Liver (tissue), 9 donors: ENCODE measurements around the gene CLASRP. TPM values are rescaled to one million over a fixed set of nuclear protein-coding genes. Genes with fewer than 3 reads are reported as not detected.

Experiments
- DNase-seq: peaks from one replicate; pipeline ENCODE4 v3.0.0-alpha.2; 2017; ENCODE audit warnings: low spot score
- H3K27ac ChIP-seq, 2 donors: one replicate each; pipeline ENCODE4 v1.7.0; 2013; ENCODE audit warnings: inconsistent platforms in 2 of 2, low read length in 2 of 2, control low read depth in 1 of 2, low read depth in 1 of 2, mild to moderate bottlenecking in 1 of 2
- H3K27me3 ChIP-seq, 4 donors: one replicate each; pipeline versions ENCODE4 v1.6.1 to v1.7.0; 2013; ENCODE audit warnings: low read length in 3 of 4, inconsistent platforms in 1 of 4, mild to moderate bottlenecking in 1 of 4, moderate library complexity in 1 of 4; ENCODE audit not compliant: control insufficient read depth in 4 of 4, insufficient read depth in 4 of 4
- H3K36me3 ChIP-seq, 4 donors: one replicate each; pipeline versions ENCODE4 v1.6.1 to v1.7.0; 2013; ENCODE audit warnings: low read length in 3 of 4, mild to moderate bottlenecking in 3 of 4, low read depth in 1 of 4, moderate library complexity in 1 of 4; ENCODE audit not compliant: control insufficient read depth in 4 of 4, insufficient read depth in 3 of 4
- H3K4me1 ChIP-seq, 4 donors: one replicate each; pipeline versions ENCODE4 v1.6.1 to v1.7.0; 2013; ENCODE audit warnings: low read length in 3 of 4, mild to moderate bottlenecking in 3 of 4, moderate library complexity in 1 of 4; ENCODE audit not compliant: control insufficient read depth in 4 of 4, insufficient read depth in 4 of 4
- H3K4me3 ChIP-seq, 3 donors: one replicate each; pipeline versions ENCODE4 v1.6.1 to v1.7.0; 2013; ENCODE audit warnings: low read length in 3 of 3, control low read depth in 1 of 3, low read depth in 1 of 3, mild to moderate bottlenecking in 1 of 3
- H3K9ac ChIP-seq, 2 donors: one replicate each; pipeline ENCODE4 v1.7.0; 2013; ENCODE audit warnings: low read length in 2 of 2, mild to moderate bottlenecking in 2 of 2, moderate library complexity in 2 of 2, control low read depth in 1 of 2, low read depth in 1 of 2
- H3K9me3 ChIP-seq, 4 donors: one replicate each; pipeline versions ENCODE4 v1.6.1 to v1.7.0; 2013; ENCODE audit warnings: low read length in 3 of 4; ENCODE audit not compliant: control insufficient read depth in 4 of 4
- CTCF ChIP-seq: fragments of 150-350 bp; IDR thresholded peaks from 2 replicates; pipeline ENCODE4 v1.5.1; 2017; ENCODE audit warnings: improper control_type of control experiment, low read depth, low read length; ENCODE audit not compliant: missing input control
- EGR1 ChIP-seq, 2 donors: IDR thresholded peaks; 2 replicates each; pipeline ENCODE4 v1.6.1; 2016 to 2018; ENCODE audit warnings: antibody characterized with exemption in 2 of 2, low read depth in 2 of 2
- FOXA1 ChIP-seq: IDR thresholded peaks from 2 replicates; pipeline ENCODE4 v1.6.1; 2016; ENCODE audit warnings: antibody characterized with exemption
- FOXA2 ChIP-seq: IDR thresholded peaks from 2 replicates; pipeline ENCODE4 v1.6.1; 2016; ENCODE audit warnings: antibody characterized with exemption
- GABPA ChIP-seq, 2 donors: IDR thresholded peaks in 1 of 2; conservative IDR thresholded peaks in 1 of 2; 2 replicates each; pipeline ENCODE4 v1.6.1; 2016; ENCODE audit warnings: antibody characterized with exemption in 2 of 2, mild to moderate bottlenecking in 1 of 2, moderate library complexity in 1 of 2
- HNF4A ChIP-seq, 2 donors: conservative IDR thresholded peaks; 2 replicates each; pipeline ENCODE4 v1.6.1; 2016; ENCODE audit warnings: antibody characterized with exemption in 2 of 2, mild to moderate bottlenecking in 2 of 2
- HNF4G ChIP-seq: IDR thresholded peaks from 2 replicates; pipeline ENCODE4 v1.6.1; 2016; ENCODE audit warnings: antibody characterized with exemption
- JUND ChIP-seq, 2 donors: IDR thresholded peaks; 2 replicates each; pipeline ENCODE4 v1.6.1; 2016; ENCODE audit warnings: antibody characterized with exemption in 2 of 2
- MAX ChIP-seq: IDR thresholded peaks from 2 replicates; pipeline ENCODE4 v1.6.1; 2016; ENCODE audit warnings: antibody characterized with exemption
- NR2F2 ChIP-seq: IDR thresholded peaks from 2 replicates; pipeline ENCODE4 v1.6.1; 2016; ENCODE audit warnings: antibody characterized with exemption
- RAD21 ChIP-seq, 2 donors: IDR thresholded peaks; 2 replicates each; pipeline ENCODE4 v1.6.1; 2016; ENCODE audit warnings: antibody characterized with exemption in 2 of 2, mild to moderate bottlenecking in 2 of 2
- RXRA ChIP-seq, 2 donors: IDR thresholded peaks; 2 replicates each; pipeline ENCODE4 v1.6.1; 2017 to 2018; ENCODE audit warnings: antibody characterized with exemption in 2 of 2, mild to moderate bottlenecking in 1 of 2
- SP1 ChIP-seq: IDR thresholded peaks from 2 replicates; pipeline ENCODE4 v1.6.1; 2018; ENCODE audit warnings: antibody characterized with exemption, mild to moderate bottlenecking
- TAF1 ChIP-seq: conservative IDR thresholded peaks from 2 replicates; pipeline ENCODE4 v1.6.1; 2016; ENCODE audit warnings: antibody characterized with exemption, mild to moderate bottlenecking
- YY1 ChIP-seq: IDR thresholded peaks from 2 replicates; pipeline ENCODE4 v1.6.1; 2016; ENCODE audit warnings: antibody characterized with exemption, mild to moderate bottlenecking
- WGBS: extraction: QIAGEN DNeasy Blood & Tissue Kit; methylation state at CpG from one replicate; pipeline ENCODE4 v1.1.7; 2013; 5-methylcytosine and 5-hydroxymethylcytosine counted together
- polyA plus RNA-seq, 2 donors: library from polyadenylated mRNA; stranded (reverse) in 1 of 2; unstranded in 1 of 2; fragments of 200-250 nt in 1 of 2; fragments of >200 nt in 1 of 2; fragmentation: Nextera tagmentation in 1 of 2; extraction: Ambion mirVana in 1 of 2; gene quantifications; one replicate each; pipeline versions ENCODE4 v1.2.1 to v1.2.3, GENCODE V29; 2013 to 2015
- total RNA-seq, 2 donors: library from RNA; depleted of rRNA; stranded (reverse); fragments of >200 nt; gene quantifications; one replicate each; pipeline ENCODE4 v1.2.3, GENCODE V29; 2014
- TF ChIP-seq, protein P1 (sequence below): IDR thresholded peaks from 2 replicates; pipeline ENCODE4 v1.6.1; 2016; ENCODE audit warnings: antibody characterized with exemption
- TF ChIP-seq, protein P2 (sequence below): IDR thresholded peaks from 2 replicates; pipeline ENCODE4 v1.6.1; 2016; ENCODE audit warnings: antibody characterized with exemption, mild to moderate bottlenecking
- TF ChIP-seq, protein P3 (sequence below): IDR thresholded peaks from 2 replicates; pipeline ENCODE4 v1.6.1; 2016; ENCODE audit warnings: antibody characterized with exemption
- donor health status: healthy.
- donor health status: healthy.
- donor health status: healthy.
- donor health status: healthy.
- donor health status: healthy.

The CLASRP gene
- total and polyA plus RNA-seq, 4 donors = 9.0 to 44.3 (median 12.8) TPM

GRCh38 chr19:45099467-45100191 is 60.8 kb downstream of the CLASRP start (continued):
- TF ChIP-seq NR2F2 (no peak), RAD21 (IDR thresholded peaks at IDR 0.05) (no peak)

DNA sequence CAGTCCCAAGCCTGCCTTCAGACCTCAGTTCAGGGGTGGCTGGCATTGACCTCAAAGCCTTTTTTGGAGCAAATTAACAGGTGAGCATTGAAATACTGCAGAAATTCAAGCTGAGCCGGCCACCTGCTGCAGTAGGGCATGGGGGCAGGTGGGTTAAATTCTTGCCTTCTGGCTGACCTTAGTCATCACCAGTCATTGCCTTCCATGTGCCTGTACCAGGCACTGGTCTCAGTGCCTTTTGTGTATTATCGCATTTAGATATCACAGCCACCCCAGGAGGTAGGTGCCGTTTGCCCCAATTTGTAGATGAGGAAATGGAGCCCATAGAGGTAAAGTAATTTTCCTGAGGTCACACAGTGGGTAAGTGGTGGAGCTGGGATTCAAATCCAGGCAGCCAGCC is 61.4 kb downstream of the CLASRP start:
- no peaks in the 10 kb centered on the region for H3K9me3 ChIP-seq
- H3K27ac ChIP-seq = no peak overlapping the region
- WGBS = 91% methylated on average over 3 of the region's 3 CpGs
- TF ChIP-seq TAF1 (no peak), JUND (IDR thresholded peaks at IDR 0.05) (no peak), YY1 (no peak), CTCF (no peak), SP1 (no peak), HNF4G (no peak), FOXA1 (no peak), GABPA (IDR thresholded peaks at IDR 0.05 in 1 of 2, conservative IDR thresholded peaks at IDR 0.05 in 1 of 2) (no peak), RXRA (IDR thresholded peaks at IDR 0.05) (no peak), RAD21 (IDR thresholded peaks at IDR 0.05) (no peak), HNF4A (conservative IDR thresholded peaks at IDR 0.05) (no peak), EGR1 (IDR thresholded peaks at IDR 0.05; ENCODE audit: low read depth in 2 of 2) (no peak), MAX (no peak), FOXA2 (no peak), NR2F2 (no peak)
- TF ChIP-seq, protein P1, sequence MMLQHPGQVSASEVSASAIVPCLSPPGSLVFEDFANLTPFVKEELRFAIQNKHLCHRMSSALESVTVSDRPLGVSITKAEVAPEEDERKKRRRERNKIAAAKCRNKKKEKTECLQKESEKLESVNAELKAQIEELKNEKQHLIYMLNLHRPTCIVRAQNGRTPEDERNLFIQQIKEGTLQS = no peak
- TF ChIP-seq, protein P2, sequence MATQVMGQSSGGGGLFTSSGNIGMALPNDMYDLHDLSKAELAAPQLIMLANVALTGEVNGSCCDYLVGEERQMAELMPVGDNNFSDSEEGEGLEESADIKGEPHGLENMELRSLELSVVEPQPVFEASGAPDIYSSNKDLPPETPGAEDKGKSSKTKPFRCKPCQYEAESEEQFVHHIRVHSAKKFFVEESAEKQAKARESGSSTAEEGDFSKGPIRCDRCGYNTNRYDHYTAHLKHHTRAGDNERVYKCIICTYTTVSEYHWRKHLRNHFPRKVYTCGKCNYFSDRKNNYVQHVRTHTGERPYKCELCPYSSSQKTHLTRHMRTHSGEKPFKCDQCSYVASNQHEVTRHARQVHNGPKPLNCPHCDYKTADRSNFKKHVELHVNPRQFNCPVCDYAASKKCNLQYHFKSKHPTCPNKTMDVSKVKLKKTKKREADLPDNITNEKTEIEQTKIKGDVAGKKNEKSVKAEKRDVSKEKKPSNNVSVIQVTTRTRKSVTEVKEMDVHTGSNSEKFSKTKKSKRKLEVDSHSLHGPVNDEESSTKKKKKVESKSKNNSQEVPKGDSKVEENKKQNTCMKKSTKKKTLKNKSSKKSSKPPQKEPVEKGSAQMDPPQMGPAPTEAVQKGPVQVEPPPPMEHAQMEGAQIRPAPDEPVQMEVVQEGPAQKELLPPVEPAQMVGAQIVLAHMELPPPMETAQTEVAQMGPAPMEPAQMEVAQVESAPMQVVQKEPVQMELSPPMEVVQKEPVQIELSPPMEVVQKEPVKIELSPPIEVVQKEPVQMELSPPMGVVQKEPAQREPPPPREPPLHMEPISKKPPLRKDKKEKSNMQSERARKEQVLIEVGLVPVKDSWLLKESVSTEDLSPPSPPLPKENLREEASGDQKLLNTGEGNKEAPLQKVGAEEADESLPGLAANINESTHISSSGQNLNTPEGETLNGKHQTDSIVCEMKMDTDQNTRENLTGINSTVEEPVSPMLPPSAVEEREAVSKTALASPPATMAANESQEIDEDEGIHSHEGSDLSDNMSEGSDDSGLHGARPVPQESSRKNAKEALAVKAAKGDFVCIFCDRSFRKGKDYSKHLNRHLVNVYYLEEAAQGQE = no peak
- TF ChIP-seq, protein P3, sequence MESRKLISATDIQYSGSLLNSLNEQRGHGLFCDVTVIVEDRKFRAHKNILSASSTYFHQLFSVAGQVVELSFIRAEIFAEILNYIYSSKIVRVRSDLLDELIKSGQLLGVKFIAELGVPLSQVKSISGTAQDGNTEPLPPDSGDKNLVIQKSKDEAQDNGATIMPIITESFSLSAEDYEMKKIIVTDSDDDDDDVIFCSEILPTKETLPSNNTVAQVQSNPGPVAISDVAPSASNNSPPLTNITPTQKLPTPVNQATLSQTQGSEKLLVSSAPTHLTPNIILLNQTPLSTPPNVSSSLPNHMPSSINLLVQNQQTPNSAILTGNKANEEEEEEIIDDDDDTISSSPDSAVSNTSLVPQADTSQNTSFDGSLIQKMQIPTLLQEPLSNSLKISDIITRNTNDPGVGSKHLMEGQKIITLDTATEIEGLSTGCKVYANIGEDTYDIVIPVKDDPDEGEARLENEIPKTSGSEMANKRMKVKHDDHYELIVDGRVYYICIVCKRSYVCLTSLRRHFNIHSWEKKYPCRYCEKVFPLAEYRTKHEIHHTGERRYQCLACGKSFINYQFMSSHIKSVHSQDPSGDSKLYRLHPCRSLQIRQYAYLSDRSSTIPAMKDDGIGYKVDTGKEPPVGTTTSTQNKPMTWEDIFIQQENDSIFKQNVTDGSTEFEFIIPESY = no peak
- no peaks in the 10 kb centered on the region for H3K27me3 ChIP-seq
- no peak for DNase-seq
- H3K4me1 ChIP-seq = peaks cover 15 to 56% (median 24%) of the 10 kb centered on the region in 4 donors
- H3K4me3 ChIP-seq = no peak overlapping the region
- no peaks in the 10 kb centered on the region for H3K36me3 ChIP-seq
- H3K9ac ChIP-seq = no peak overlapping the region
